Kidney (tissue), 14 donors: Measurements from ENCODE around the gene MICAL2. TPM values are rescaled to one million over a fixed set of nuclear protein-coding genes. Genes with fewer than 3 reads are reported as not detected.

Experiments used
- DNase-seq, 5 donors: peaks; one replicate each; pipeline ENCODE4 v3.0.0-alpha.2; 2013 to 2020
- FAIRE-seq: peaks from 2 replicates; lab custom pipeline; 2012; peaks lifted over from hg19 to GRCh38; lab: Jason Lieb, UNC
- H3K27ac ChIP-seq, 2 donors: one replicate each; pipeline ENCODE4 v1.7.0; 2013; ENCODE audit warnings: low read depth in 2 of 2, low read length in 2 of 2, inconsistent platforms in 1 of 2
- H3K27me3 ChIP-seq: one replicate; pipeline ENCODE4 v1.7.1; 2013; ENCODE audit warnings: low read length, inconsistent platforms; ENCODE audit not compliant: control insufficient read depth, insufficient read depth
- H3K36me3 ChIP-seq, 3 donors: one replicate each; pipeline versions ENCODE4 v1.7.0 to v1.7.1; 2013; ENCODE audit warnings: low read length in 3 of 3, control low read depth in 1 of 3, inconsistent platforms in 1 of 3; ENCODE audit not compliant: insufficient read depth in 3 of 3, control insufficient read depth in 2 of 3
- H3K4me1 ChIP-seq, 3 donors: one replicate each; pipeline versions ENCODE4 v1.7.0 to v1.7.1; 2013; ENCODE audit warnings: low read length in 3 of 3, inconsistent platforms in 1 of 3, low read depth in 1 of 3; ENCODE audit not compliant: control insufficient read depth in 2 of 3, insufficient read depth in 2 of 3
- H3K4me3 ChIP-seq, 3 donors: one replicate each; pipeline versions ENCODE4 v1.7.0 to v1.8.1; 2013; ENCODE audit warnings: low read length in 3 of 3, control low read depth in 1 of 3, inconsistent platforms in 1 of 3
- H3K9ac ChIP-seq, 3 donors: one replicate each; pipeline versions ENCODE4 v1.7.0 to v1.7.1; 2013; ENCODE audit warnings: low read length in 3 of 3, control low read depth in 1 of 3, inconsistent platforms in 1 of 3
- H3K9me3 ChIP-seq, 3 donors: one replicate each; pipeline versions ENCODE4 v1.7.0 to v1.7.1; 2013; ENCODE audit warnings: low read length in 3 of 3, control low read depth in 1 of 3, inconsistent platforms in 1 of 3; ENCODE audit not compliant: control insufficient read depth in 2 of 3, insufficient read depth in 1 of 3
- intact Hi-C: fragments of 100-400 bp; cut with DNase I; formaldehyde crosslinking; loops from one replicate; pipeline ENCODE4 v1.11.1; 2022
- polyA plus RNA-seq: library from polyadenylated mRNA; stranded (reverse); fragments of 350-450 nt; fragmentation: Illumina TruSeq; extraction: RNeasy Lipid Tissue Mini Kit (QIAGEN cat#74804); gene quantifications from one replicate; pipeline ENCODE4 v1.2.3, GENCODE V29; 2014; ENCODE audit warnings: low read depth, low replicate concordance; ENCODE audit not compliant: insufficient read depth
- total RNA-seq: library from RNA; stranded (reverse); fragmentation: NEBNext Ultra II Directional; extraction: Animal tissue kit (Norgen Biotek cat#: 25700); gene quantifications from one replicate; pipeline ENCODE4 v1.2.1, GENCODE V29; 2021
- TF ChIP-seq, protein P1 (sequence below): IDR thresholded peaks from 3 replicates; pipeline ENCODE4 v1.5.1; 2012; ENCODE audit warnings: mild to moderate bottlenecking, moderate library complexity, borderline replicate concordance; ENCODE audit not compliant: insufficient read depth; ENCODE audit errors: extremely low read depth
- donor health status: control.
- donor health status: control.
- donor health status: control.
- donor health status: control.
- donor health status: control.
- donor health status: DM: yes; HTN: yes; CAD: no.
- donor health status: Normal renal cell carcinoma (clear cell type).

Gene MICAL2
- total and polyA plus RNA-seq, 2 donors from 2014 or later = 7.8 to 64.5 TPM

DNA sequence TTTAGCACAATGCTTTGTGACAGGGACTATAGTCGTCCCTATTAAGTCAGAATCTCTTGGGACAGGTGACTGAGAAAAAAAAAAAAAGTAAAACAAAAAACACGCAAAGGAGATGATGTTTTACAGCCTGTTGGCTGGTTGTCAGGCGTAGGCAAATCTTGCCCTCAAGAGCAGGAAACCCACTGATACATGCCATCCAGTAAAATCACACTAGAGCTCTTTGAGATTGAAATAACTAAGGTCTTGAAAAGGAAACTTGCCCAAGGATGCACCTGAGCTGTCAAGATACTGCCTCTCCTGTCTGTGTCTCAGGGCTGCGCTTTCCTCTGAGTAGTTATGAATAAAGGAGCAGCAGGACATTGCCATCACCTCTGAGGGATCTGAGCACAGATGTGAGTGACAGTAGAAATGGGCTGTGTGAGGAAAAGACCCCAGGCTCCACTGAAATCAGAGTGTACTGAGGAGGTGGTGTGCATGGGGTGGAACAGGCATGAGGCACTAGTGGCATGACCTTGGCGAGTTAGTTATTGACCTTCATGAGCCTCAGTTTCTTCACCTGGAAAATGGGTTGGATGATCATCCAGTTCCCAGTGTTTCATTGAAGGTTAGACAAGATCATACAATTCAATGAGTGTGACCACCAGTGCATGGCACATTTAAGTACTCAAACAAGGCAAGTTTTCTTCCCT, 23.3 kb downstream of the MICAL2 start:
- TF ChIP-seq, protein P1, sequence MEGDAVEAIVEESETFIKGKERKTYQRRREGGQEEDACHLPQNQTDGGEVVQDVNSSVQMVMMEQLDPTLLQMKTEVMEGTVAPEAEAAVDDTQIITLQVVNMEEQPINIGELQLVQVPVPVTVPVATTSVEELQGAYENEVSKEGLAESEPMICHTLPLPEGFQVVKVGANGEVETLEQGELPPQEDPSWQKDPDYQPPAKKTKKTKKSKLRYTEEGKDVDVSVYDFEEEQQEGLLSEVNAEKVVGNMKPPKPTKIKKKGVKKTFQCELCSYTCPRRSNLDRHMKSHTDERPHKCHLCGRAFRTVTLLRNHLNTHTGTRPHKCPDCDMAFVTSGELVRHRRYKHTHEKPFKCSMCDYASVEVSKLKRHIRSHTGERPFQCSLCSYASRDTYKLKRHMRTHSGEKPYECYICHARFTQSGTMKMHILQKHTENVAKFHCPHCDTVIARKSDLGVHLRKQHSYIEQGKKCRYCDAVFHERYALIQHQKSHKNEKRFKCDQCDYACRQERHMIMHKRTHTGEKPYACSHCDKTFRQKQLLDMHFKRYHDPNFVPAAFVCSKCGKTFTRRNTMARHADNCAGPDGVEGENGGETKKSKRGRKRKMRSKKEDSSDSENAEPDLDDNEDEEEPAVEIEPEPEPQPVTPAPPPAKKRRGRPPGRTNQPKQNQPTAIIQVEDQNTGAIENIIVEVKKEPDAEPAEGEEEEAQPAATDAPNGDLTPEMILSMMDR = no peak
- FAIRE-seq (no peak), DNase-seq (no peak)
- Histone ChIP-seq H3K4me1 (peaks cover 0 to 3% (median 2%) of the 10 kb centered on the region in 3 donors), H3K9me3 (no peaks in the 10 kb centered on the region), H3K9ac (no peak overlapping the region), H3K4me3 (no peak overlapping the region), H3K27ac (no peak overlapping the region), H3K36me3 (no peaks in the 10 kb centered on the region), H3K27me3 (no peaks in the 10 kb centered on the region)
- intact Hi-C loops = no loop called here

DNA sequence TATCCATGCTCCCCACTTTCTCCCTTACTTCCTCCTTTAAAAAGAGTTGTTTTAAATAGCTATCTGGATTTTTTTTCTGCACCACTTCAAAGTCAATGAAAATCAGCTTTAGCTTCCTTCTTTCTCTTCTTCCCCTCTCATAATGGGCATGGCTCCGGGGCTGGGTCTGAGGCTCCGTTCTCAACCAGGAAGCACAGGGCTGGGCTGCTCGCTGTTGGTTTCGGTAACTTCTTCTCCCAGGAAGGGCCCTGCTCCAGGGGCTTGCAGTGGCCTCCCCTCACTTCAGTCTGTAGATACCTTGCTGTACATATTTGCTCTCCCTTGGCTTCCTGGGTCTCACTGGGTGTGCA, 23.8 kb downstream of the MICAL2 start:
- no peaks in the 10 kb centered on the region for H3K27me3 ChIP-seq
- intact Hi-C loops = no loop called here
- H3K27ac ChIP-seq = no peak overlapping the region
- no peaks in the 10 kb centered on the region for H3K9me3 ChIP-seq
- FAIRE-seq (no peak), DNase-seq (no peak)
- H3K4me3 ChIP-seq = no peak overlapping the region
- H3K9ac ChIP-seq = no peak overlapping the region
- TF ChIP-seq, protein P1 = no peak
- no peaks in the 10 kb centered on the region for H3K36me3 ChIP-seq
- H3K4me1 ChIP-seq = peaks cover 0 to 6% (median 3%) of the 10 kb centered on the region in 3 donors

DNA sequence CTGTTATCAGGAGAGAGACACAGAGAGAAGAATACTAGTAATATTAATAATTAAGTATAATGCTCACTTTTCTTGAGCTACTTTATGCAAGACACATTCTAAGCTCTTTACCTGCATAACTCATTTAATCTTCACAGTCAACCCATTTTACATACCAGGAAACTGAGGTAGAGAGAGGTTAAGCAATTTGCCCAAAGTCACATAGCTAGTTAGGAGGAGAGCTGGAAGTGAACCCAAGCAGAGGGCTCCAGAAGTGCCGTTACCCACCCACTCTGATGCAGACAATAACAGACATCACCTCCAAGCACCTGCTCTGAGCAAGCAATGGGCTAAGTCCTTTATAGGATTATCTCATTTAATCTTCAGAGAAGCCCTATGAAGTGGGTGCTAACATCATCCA, 24.8 kb downstream of the MICAL2 start:
- Histone ChIP-seq H3K27ac (no peak overlapping the region), H3K9ac (no peak overlapping the region), H3K36me3 (no peaks in the 10 kb centered on the region), H3K4me1 (peaks cover 0 to 10% (median 6%) of the 10 kb centered on the region in 3 donors), H3K27me3 (no peaks in the 10 kb centered on the region), H3K9me3 (no peaks in the 10 kb centered on the region), H3K4me3 (no peak overlapping the region)
- intact Hi-C loops = no loop called here
- TF ChIP-seq, protein P1 = no peak
- FAIRE-seq (no peak), DNase-seq (no peak)
